Right atrium auricular region (tissue), 2 donors: ENCODE results near the gene TSEN15. TPM values are rescaled to one million over a fixed set of nuclear protein-coding genes. Genes with fewer than 3 reads are reported as not detected.

ENCODE experiments used
- DNase-seq: peaks from one replicate; pipeline ENCODE4 v3.0.0-alpha.2; 2019; ENCODE audit warnings: low spot score
- H3K27ac ChIP-seq, 2 donors: fragments of 200-600 bp; sonication (generic); 1 replicate in 1 of 2; 2 replicates in 1 of 2; pipeline ENCODE4 v1.5.1; 2016 to 2019
- H3K27me3 ChIP-seq, 2 donors: fragments of 200-600 bp; sonication (generic); one replicate each; pipeline versions ENCODE4 v1.5.1 to v1.6.0; 2017 to 2019
- H3K36me3 ChIP-seq: fragments of 200-600 bp; sonication (generic); one replicate; pipeline ENCODE4 v1.5.1; 2016
- H3K4me1 ChIP-seq, 2 donors: fragments of 200-600 bp; sonication (generic); one replicate each; pipeline versions ENCODE4 v1.5.1 to v1.6.0; 2017 to 2019
- H3K4me3 ChIP-seq, 2 donors: fragments of 200-600 bp; sonication (generic); 1 replicate in 1 of 2; 2 replicates in 1 of 2; pipeline ENCODE4 v1.5.1; 2017 to 2019; ENCODE audit warnings: mild to moderate bottlenecking in 1 of 2, moderate library complexity in 1 of 2
- H3K9me3 ChIP-seq, 2 donors: fragments of 200-600 bp; sonication (generic); one replicate each; pipeline ENCODE4 v1.5.1; 2019
- CTCF ChIP-seq, 2 donors: fragments of 200-600 bp; sonication (generic); IDR thresholded peaks; one replicate each; pipeline ENCODE4 v1.5.1; 2019; ENCODE audit warnings: antibody characterized with exemption in 2 of 2
- total RNA-seq, 2 donors: library from RNA; depleted of rRNA; stranded (reverse); fragments of >200 nt; gene quantifications; one replicate each; pipeline ENCODE4 v1.1.0, GENCODE V29; 2016

TSEN15 gene
- total RNA-seq, 2 donors from 2014 or later, result 18.2 to 42.8 TPM

GRCh38 chr1:184101141-184101540, 49.6 kb downstream of the TSEN15 start:
- Histone ChIP-seq H3K27me3 (no peaks in the 10 kb centered on the region), H3K4me3 (no peak overlapping the region), H3K4me1 (no peaks in the 10 kb centered on the region), H3K27ac (no peak overlapping the region), H3K9me3 (no peaks in the 10 kb centered on the region), H3K36me3 (no peaks in the 10 kb centered on the region)
- DNase-seq, result no peak
- no peak for TF ChIP-seq CTCF (IDR thresholded peaks at IDR 0.05)

- Histone ChIP-seq H3K4me3 (no peak overlapping the region), H3K4me1 (no peaks in the 10 kb centered on the region), H3K27me3 (no peaks in the 10 kb centered on the region), H3K36me3 (no peaks in the 10 kb centered on the region), H3K27ac (no peak overlapping the region), H3K9me3 (no peaks in the 10 kb centered on the region)
- no peak for TF ChIP-seq CTCF (IDR thresholded peaks at IDR 0.05)
- DNase-seq, result no peak
These were observed 50.0 kb downstream of the TSEN15 start for GRCh38 chr1:184101571-184101970.

GRCh38 chr1:184110272-184111204, 59.0 kb downstream of the TSEN15 start:
- Histone ChIP-seq H3K36me3 (no peaks in the 10 kb centered on the region), H3K4me3 (no peak overlapping the region), H3K4me1 (no peaks in the 10 kb centered on the region), H3K9me3 (no peaks in the 10 kb centered on the region), H3K27me3 (no peaks in the 10 kb centered on the region), H3K27ac (no peak overlapping the region)
- no peak for TF ChIP-seq CTCF (IDR thresholded peaks at IDR 0.05)
- DNase-seq, result no peak

- TF ChIP-seq CTCF (IDR thresholded peaks at IDR 0.05), result no peak
- Histone ChIP-seq H3K9me3 (no peaks in the 10 kb centered on the region), H3K27ac (no peak overlapping the region), H3K27me3 (no peaks in the 10 kb centered on the region), H3K4me3 (no peak overlapping the region), H3K4me1 (no peaks in the 10 kb centered on the region), H3K36me3 (no peaks in the 10 kb centered on the region)
- no peak for DNase-seq
These were observed 60.8 kb downstream of the TSEN15 start for GRCh38 chr1:184112176-184112948.

- TF ChIP-seq CTCF (IDR thresholded peaks at IDR 0.05), result no peak
- no peaks in the 10 kb centered on the region for H3K36me3 ChIP-seq
These were observed 61.7 kb downstream of the TSEN15 start for GRCh38 chr1:184113251-184113650.

More at GRCh38 chr1:184113251-184113650, 61.7 kb downstream of the TSEN15 start:
- DNase-seq, result no peak
- Histone ChIP-seq H3K27me3 (no peaks in the 10 kb centered on the region), H3K9me3 (no peaks in the 10 kb centered on the region), H3K4me1 (no peaks in the 10 kb centered on the region), H3K4me3 (no peak overlapping the region), H3K27ac (no peak overlapping the region)
